HEK293 (cell line): ENCODE results near the gene MRS2.

Experiments used
- MYNN ChIP-seq: fragments of 450-650 bp; formaldehyde crosslinking; IDR thresholded peaks from 2 replicates; pipeline ENCODE4 v1.5.1; 2016; ENCODE audit warnings: missing biosample characterization, missing genetic modification characterization, borderline replicate concordance
- PBX3 ChIP-seq: sonication (generic); formaldehyde crosslinking; IDR thresholded peaks from 2 replicates; pipeline ENCODE4 v1.8.1; 2022; ENCODE audit warnings: mild to moderate bottlenecking, moderate library complexity, missing genetic modification reagents
- YY1 ChIP-seq: fragments of 450-650 bp; formaldehyde crosslinking; IDR thresholded peaks from 2 replicates; pipeline ENCODE4 v1.5.1; 2018; ENCODE audit warnings: missing biosample characterization, missing genetic modification characterization
- ZNF423 ChIP-seq: fragments of 450-650 bp; formaldehyde crosslinking; IDR thresholded peaks from 2 replicates; pipeline ENCODE4 v1.5.1; 2016; ENCODE audit warnings: missing biosample characterization, missing genetic modification characterization
- ZSCAN4 ChIP-seq: fragments of 450-650 bp; formaldehyde crosslinking; IDR thresholded peaks from 2 replicates; pipeline ENCODE4 v1.5.1; 2017; ENCODE audit warnings: missing biosample characterization, missing genetic modification characterization

GRCh38 chr6:24356310-24356973, 46.3 kb upstream of the MRS2 start:
- TF ChIP-seq MYNN, result no peak
- no peak for TF ChIP-seq PBX3 (CRISPR knock-in tag)
- TF ChIP-seq YY1 (tag by site-specific recombination), result no peak
- no peak for TF ChIP-seq ZSCAN4 (tag by site-specific recombination)
- TF ChIP-seq ZNF423 (tag by site-specific recombination), result no peak
